GM06990 (cell line): ENCODE measurements around the gene ANAPC1.

Experiments
- DNase-seq: peaks from one replicate; pipeline ENCODE4 v3.0.0-alpha.2; 2011; ENCODE audit not compliant: insufficient read length; ENCODE audit errors: extremely low read depth
- H3K27me3 ChIP-seq: replicated peaks from 2 replicates; pipeline ENCODE4 v1.6.0; 2011; ENCODE audit warnings: low read length; ENCODE audit not compliant: control insufficient read depth, insufficient read depth
- H3K36me3 ChIP-seq: 2 replicates; pipeline ENCODE4 v1.5.1; 2011; ENCODE audit warnings: low read length; ENCODE audit not compliant: control insufficient read depth, insufficient read depth
- H3K4me3 ChIP-seq: replicated peaks from 2 replicates; pipeline ENCODE4 v1.5.1; 2011; ENCODE audit warnings: low read depth, mild to moderate bottlenecking, control low read depth, low read length
- TF ChIP-seq, protein P1 (sequence below): IDR thresholded peaks from 2 replicates; pipeline ENCODE4 v1.5.1; 2011; ENCODE audit warnings: low read length, control low read depth, mild to moderate bottlenecking, inconsistent platforms; ENCODE audit not compliant: insufficient read depth, poor library complexity, severe bottlenecking

ANAPC1 gene, protein sequence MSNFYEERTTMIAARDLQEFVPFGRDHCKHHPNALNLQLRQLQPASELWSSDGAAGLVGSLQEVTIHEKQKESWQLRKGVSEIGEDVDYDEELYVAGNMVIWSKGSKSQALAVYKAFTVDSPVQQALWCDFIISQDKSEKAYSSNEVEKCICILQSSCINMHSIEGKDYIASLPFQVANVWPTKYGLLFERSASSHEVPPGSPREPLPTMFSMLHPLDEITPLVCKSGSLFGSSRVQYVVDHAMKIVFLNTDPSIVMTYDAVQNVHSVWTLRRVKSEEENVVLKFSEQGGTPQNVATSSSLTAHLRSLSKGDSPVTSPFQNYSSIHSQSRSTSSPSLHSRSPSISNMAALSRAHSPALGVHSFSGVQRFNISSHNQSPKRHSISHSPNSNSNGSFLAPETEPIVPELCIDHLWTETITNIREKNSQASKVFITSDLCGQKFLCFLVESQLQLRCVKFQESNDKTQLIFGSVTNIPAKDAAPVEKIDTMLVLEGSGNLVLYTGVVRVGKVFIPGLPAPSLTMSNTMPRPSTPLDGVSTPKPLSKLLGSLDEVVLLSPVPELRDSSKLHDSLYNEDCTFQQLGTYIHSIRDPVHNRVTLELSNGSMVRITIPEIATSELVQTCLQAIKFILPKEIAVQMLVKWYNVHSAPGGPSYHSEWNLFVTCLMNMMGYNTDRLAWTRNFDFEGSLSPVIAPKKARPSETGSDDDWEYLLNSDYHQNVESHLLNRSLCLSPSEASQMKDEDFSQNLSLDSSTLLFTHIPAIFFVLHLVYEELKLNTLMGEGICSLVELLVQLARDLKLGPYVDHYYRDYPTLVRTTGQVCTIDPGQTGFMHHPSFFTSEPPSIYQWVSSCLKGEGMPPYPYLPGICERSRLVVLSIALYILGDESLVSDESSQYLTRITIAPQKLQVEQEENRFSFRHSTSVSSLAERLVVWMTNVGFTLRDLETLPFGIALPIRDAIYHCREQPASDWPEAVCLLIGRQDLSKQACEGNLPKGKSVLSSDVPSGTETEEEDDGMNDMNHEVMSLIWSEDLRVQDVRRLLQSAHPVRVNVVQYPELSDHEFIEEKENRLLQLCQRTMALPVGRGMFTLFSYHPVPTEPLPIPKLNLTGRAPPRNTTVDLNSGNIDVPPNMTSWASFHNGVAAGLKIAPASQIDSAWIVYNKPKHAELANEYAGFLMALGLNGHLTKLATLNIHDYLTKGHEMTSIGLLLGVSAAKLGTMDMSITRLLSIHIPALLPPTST (N-terminal part only)

DNA sequence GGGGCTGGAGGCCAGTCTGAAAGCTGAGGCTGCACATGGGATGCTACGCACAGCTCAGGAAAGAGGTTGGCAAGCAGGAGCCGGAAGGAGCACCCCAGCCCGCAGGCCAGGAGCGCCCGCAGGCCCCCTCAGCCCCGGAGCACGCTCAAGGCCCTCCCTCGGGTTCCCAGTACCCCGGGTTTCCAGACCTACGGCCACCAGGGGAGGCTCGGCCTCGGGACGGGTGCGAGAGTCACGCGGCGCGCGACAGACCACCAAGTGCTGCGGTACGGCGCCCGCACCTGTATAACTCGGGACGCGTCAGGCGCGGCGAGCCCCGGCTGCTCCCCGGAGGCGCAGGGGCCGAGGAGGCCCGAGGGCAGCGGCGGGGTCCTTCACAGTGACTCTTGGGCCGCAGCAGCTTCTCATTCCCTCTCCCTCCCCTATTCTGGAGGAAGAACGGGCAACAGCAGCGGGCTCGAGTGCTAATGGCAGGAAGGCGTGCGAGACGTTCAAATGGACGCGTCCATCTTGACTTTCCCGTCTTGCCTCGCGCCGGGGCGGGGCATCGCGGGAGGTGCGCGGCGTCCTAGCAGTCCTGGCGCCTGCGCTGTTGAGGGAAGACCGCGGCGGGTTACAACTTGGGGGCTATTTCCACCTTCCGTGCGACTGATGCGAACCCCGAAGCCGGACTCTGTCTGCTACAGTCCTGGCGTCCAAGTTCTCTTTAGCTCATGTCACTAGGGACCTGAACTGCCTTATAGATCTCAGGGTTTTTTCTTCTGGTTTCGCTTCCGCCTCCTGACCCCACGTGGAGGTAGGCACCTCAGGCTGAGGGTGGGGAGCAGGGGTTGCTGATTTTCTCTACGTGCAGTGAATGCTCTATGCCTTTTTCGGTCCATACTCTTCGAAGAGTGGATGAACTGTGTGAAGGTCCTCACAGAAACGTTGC is at the start of gene ANAPC1:
TSS of gene ANAPC1 (minus strand) at position 533 of the 931 bp plus-strand sequence. CDS start 3,368 bp downstream, outside the sequence.
- DNase-seq = peak; percentile 92
- Histone ChIP-seq H3K27me3 (no peaks in the 10 kb centered on the region), H3K4me3 (peak within 1 kb of the TSS; percentile 95), H3K36me3 (no peaks in the 10 kb centered on the region)
- TF ChIP-seq, protein P1, sequence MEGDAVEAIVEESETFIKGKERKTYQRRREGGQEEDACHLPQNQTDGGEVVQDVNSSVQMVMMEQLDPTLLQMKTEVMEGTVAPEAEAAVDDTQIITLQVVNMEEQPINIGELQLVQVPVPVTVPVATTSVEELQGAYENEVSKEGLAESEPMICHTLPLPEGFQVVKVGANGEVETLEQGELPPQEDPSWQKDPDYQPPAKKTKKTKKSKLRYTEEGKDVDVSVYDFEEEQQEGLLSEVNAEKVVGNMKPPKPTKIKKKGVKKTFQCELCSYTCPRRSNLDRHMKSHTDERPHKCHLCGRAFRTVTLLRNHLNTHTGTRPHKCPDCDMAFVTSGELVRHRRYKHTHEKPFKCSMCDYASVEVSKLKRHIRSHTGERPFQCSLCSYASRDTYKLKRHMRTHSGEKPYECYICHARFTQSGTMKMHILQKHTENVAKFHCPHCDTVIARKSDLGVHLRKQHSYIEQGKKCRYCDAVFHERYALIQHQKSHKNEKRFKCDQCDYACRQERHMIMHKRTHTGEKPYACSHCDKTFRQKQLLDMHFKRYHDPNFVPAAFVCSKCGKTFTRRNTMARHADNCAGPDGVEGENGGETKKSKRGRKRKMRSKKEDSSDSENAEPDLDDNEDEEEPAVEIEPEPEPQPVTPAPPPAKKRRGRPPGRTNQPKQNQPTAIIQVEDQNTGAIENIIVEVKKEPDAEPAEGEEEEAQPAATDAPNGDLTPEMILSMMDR = no peak

DNA sequence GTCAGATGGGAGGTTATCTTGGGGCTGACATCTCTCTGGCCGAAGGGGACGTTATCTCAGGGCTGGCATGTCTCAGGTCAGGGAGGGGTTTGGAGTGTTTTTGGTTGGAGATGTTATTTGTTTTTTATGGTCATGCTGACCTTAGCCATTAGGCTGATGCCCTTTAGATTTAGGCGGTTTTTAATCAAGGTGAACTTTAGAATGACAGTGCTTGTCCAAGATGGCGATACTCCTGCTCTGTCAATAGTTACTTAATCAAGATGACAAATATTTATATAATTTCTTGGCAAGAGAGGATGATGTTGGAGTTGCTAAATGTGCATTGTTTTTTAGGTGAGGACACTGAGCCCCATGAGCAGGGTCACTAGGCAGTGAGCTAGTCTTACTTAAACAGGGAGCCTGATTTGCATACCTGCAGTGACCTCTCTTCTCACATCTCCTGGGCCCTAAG is 48.9 kb upstream of the ANAPC1 start:
- TF ChIP-seq, protein P1 = no peak
- DNase-seq = no peak
- Histone ChIP-seq H3K27me3 (no peaks in the 10 kb centered on the region), H3K4me3 (no peak overlapping the region), H3K36me3 (no peaks in the 10 kb centered on the region)

DNA sequence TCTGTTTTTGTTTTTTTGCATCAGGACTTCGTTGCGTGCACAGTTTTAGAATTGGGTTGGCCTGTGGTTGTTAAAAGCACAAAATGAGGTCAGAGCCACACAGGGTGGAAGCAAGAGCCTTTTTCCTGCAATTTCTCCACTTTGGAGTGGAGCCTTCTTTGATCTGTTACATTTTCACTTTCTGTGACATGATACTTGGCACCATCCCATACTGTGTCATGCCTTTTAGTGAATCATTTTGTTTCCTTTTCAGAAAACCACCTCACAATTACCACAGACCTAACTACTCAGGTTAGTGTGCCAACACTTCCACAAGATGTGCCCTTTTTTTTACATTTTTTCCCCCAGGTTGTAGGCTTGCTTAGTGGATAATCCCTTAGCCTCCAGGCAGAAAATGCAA is 46.9 kb upstream of the ANAPC1 start:
- Histone ChIP-seq H3K36me3 (no peaks in the 10 kb centered on the region), H3K4me3 (no peak overlapping the region), H3K27me3 (no peaks in the 10 kb centered on the region)
- no peak for DNase-seq
- TF ChIP-seq, protein P1 = no peak

DNA sequence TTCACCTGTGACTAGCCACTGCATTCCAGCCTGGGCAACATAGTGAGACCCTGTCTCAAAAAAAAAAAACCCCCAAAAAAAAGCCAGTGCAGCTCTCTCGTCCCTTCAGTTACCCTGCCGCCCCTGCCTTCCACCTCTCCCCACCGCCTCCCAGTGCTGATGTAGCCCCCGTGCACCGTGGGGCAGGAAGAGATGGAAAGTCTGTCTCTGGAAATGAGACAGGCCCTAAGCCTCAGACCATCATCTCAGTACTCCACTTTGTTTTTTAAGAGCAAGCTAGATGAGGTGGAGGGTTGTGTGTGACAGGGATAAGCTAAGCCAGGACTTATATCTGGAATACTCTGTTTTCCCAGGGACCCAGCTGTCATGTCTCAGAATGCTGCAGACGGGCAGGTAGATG is 46.4 kb upstream of the ANAPC1 start:
- H3K36me3 ChIP-seq = no peaks in the 10 kb centered on the region
- TF ChIP-seq, protein P1 = no peak

More for the DNA sequence above, 46.4 kb upstream of the ANAPC1 start:
- Histone ChIP-seq H3K4me3 (no peak overlapping the region), H3K27me3 (no peaks in the 10 kb centered on the region)
- no peak for DNase-seq
